ENCODE data around the gene LDB3.
"Not testable (repeated sequence)": the region's sequence is repeated elsewhere in the genome, so short reads cannot be mapped to it uniquely, and the experiment has no call there.

The LDB3 gene

GRCh38 chr10:86734207-86734988, 66.1 kb downstream of the LDB3 start:
- no peak for DNase-seq

- not testable (repeated sequence) for DNase-seq
These were observed 67.0 kb downstream of the LDB3 start for GRCh38 chr10:86735278-86735677.

- no peak for DNase-seq
These were observed 73.9 kb downstream of the LDB3 start for GRCh38 chr10:86742230-86742629.

GRCh38 chr10:86744067-86744725, 75.9 kb downstream of the LDB3 start:
- no peak for DNase-seq

GRCh38 chr10:86747796-86748581, 79.7 kb downstream of the LDB3 start:
- no peak for DNase-seq

- no peak for DNase-seq
These were observed 81.5 kb downstream of the LDB3 start for GRCh38 chr10:86749854-86750253.

- DNase-seq, result no peak
These were observed 83.2 kb downstream of the LDB3 start for GRCh38 chr10:86751477-86751876.

- no peak for DNase-seq
These were observed 84.0 kb downstream of the LDB3 start for GRCh38 chr10:86752311-86752710.

GRCh38 chr10:86753051-86753450, 84.7 kb downstream of the LDB3 start:
- no peak for DNase-seq

- no peak for DNase-seq
These were observed 85.5 kb downstream of the LDB3 start for GRCh38 chr10:86753638-86754434.

- DNase-seq, result no peak
These were observed 87.1 kb downstream of the LDB3 start for GRCh38 chr10:86755454-86755739.

GRCh38 chr10:86755740-86756510, 87.6 kb downstream of the LDB3 start:
- DNase-seq, result peak; percentile 73

GRCh38 chr10:86756511-86757112, 88.3 kb downstream of the LDB3 start, which contains the start of gene BMPR1A:
Gene BMPR1A (plus strand): TSS chr10:86756619. CDS start chr10:86876019, 119,400 bp downstream.
- DNase-seq, result peak; percentile 94

- DNase-seq, result peak; percentile 70
These were observed 89.0 kb downstream of the LDB3 start for GRCh38 chr10:86757113-86757972.

- DNase-seq, result no peak
These were observed 90.1 kb downstream of the LDB3 start for GRCh38 chr10:86758189-86759072.

GRCh38 chr10:86759073-86759672, 90.9 kb downstream of the LDB3 start:
- DNase-seq, result no peak

- DNase-seq, result no peak
These were observed 95.1 kb downstream of the LDB3 start for GRCh38 chr10:86763404-86763803.

GRCh38 chr10:86765548-86765947, 97.2 kb downstream of the LDB3 start:
- DNase-seq, result no peak
